ENCODE measurements around the gene TRIM56. TPM values are rescaled to one million over a fixed set of nuclear protein-coding genes. Genes with fewer than 3 reads are reported as not detected.

Gene TRIM56
- total and polyA plus RNA-seq, 2 donors from 2014 or later, result 6.9 to 54.5 TPM

- peak overlapping the region in 2 of 3 donors; percentile 87 to 98 for H3K9ac ChIP-seq (ENCODE audit: low read length in 3 of 3)
- no peaks in the 10 kb centered on the region for H3K9me3 ChIP-seq (ENCODE audit: control insufficient read depth in 2 of 3, insufficient read depth in 1 of 3, low read length in 3 of 3)
- H3K36me3 ChIP-seq (ENCODE audit: control insufficient read depth in 2 of 3, insufficient read depth in 3 of 3, low read length in 3 of 3), result no peaks in the 10 kb centered on the region
- H3K4me3 ChIP-seq (ENCODE audit: low read length in 3 of 3), result peak overlapping the region; percentile 10 to 96 (median 91)
- TF ChIP-seq, protein P1, sequence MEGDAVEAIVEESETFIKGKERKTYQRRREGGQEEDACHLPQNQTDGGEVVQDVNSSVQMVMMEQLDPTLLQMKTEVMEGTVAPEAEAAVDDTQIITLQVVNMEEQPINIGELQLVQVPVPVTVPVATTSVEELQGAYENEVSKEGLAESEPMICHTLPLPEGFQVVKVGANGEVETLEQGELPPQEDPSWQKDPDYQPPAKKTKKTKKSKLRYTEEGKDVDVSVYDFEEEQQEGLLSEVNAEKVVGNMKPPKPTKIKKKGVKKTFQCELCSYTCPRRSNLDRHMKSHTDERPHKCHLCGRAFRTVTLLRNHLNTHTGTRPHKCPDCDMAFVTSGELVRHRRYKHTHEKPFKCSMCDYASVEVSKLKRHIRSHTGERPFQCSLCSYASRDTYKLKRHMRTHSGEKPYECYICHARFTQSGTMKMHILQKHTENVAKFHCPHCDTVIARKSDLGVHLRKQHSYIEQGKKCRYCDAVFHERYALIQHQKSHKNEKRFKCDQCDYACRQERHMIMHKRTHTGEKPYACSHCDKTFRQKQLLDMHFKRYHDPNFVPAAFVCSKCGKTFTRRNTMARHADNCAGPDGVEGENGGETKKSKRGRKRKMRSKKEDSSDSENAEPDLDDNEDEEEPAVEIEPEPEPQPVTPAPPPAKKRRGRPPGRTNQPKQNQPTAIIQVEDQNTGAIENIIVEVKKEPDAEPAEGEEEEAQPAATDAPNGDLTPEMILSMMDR (IDR thresholded peaks at IDR 0.05; ENCODE audit: borderline replicate concordance, extremely low read depth, insufficient read depth), result no peak
- no peaks in the 10 kb centered on the region for H3K27me3 ChIP-seq (ENCODE audit: control insufficient read depth, insufficient read depth, low read length)
- FAIRE-seq (no peak), DNase-seq (no peak)
- H3K27ac ChIP-seq (ENCODE audit: low read depth in 2 of 2, low read length in 2 of 2), result peak overlapping the region; percentile 98 to 99
- peaks cover 0 to 12% (median 0%) of the 10 kb centered on the region in 3 donors for H3K4me1 ChIP-seq (ENCODE audit: control insufficient read depth in 2 of 3, insufficient read depth in 2 of 3, low read depth in 1 of 3, low read length in 3 of 3)
- intact Hi-C loops (cut with DNase I), result no loop called here
These were observed 468 bp upstream of the TRIM56 start for GRCh38 chr7:101084865-101085161.

DNA sequence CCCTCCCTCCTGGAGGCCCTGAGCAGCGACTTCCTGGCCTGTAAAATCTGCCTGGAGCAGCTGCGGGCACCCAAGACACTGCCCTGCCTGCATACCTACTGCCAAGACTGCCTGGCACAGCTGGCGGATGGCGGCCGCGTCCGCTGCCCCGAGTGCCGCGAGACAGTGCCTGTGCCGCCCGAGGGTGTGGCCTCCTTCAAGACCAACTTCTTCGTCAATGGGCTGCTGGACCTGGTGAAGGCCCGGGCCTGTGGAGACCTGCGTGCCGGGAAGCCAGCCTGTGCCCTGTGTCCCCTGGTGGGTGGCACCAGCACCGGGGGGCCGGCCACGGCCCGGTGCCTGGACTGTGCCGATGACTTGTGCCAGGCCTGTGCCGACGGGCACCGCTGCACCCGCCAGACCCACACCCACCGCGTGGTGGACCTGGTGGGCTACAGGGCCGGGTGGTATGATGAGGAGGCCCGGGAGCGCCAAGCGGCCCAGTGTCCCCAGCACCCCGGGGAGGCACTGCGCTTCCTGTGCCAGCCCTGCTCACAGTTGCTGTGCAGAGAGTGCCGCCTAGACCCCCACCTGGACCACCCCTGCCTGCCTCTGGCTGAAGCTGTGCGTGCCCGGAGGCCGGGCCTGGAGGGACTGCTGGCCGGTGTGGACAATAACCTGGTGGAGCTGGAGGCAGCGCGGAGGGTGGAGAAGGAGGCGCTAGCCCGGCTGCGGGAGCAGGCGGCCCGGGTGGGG, 2.2 kb downstream of the TRIM56 start:
- DNase-seq, result no peak
- H3K9ac ChIP-seq (ENCODE audit: low read length in 3 of 3), result no peak overlapping the region
- FAIRE-seq, result no peak
- peaks cover 0 to 12% (median 0%) of the 10 kb centered on the region in 3 donors for H3K4me1 ChIP-seq (ENCODE audit: control insufficient read depth in 2 of 3, insufficient read depth in 2 of 3, low read depth in 1 of 3, low read length in 3 of 3)
- no peaks in the 10 kb centered on the region for H3K36me3 ChIP-seq (ENCODE audit: control insufficient read depth in 2 of 3, insufficient read depth in 3 of 3, low read length in 3 of 3)
- TF ChIP-seq, protein P1 (IDR thresholded peaks at IDR 0.05; ENCODE audit: borderline replicate concordance, extremely low read depth, insufficient read depth), result no peak
- no peak overlapping the region for H3K27ac ChIP-seq (ENCODE audit: low read depth in 2 of 2, low read length in 2 of 2)
- H3K27me3 ChIP-seq (ENCODE audit: control insufficient read depth, insufficient read depth, low read length), result no peaks in the 10 kb centered on the region
- intact Hi-C loops (cut with DNase I), result no loop called here
- no peak overlapping the region for H3K4me3 ChIP-seq (ENCODE audit: low read length in 3 of 3)
- H3K9me3 ChIP-seq (ENCODE audit: control insufficient read depth in 2 of 3, insufficient read depth in 1 of 3, low read length in 3 of 3), result no peaks in the 10 kb centered on the region

- TF ChIP-seq, protein P1 (IDR thresholded peaks at IDR 0.05; ENCODE audit: borderline replicate concordance, extremely low read depth, insufficient read depth), result no peak
- Histone ChIP-seq H3K9ac (ENCODE audit: low read length in 3 of 3) (no peak overlapping the region), H3K9me3 (ENCODE audit: control insufficient read depth in 2 of 3, insufficient read depth in 1 of 3, low read length in 3 of 3) (no peaks in the 10 kb centered on the region), H3K27ac (ENCODE audit: low read depth in 2 of 2, low read length in 2 of 2) (no peak overlapping the region), H3K36me3 (ENCODE audit: control insufficient read depth in 2 of 3, insufficient read depth in 3 of 3, low read length in 3 of 3) (no peaks in the 10 kb centered on the region), H3K27me3 (ENCODE audit: control insufficient read depth, insufficient read depth, low read length) (no peaks in the 10 kb centered on the region), H3K4me3 (ENCODE audit: low read length in 3 of 3) (no peak overlapping the region), H3K4me1 (ENCODE audit: control insufficient read depth in 2 of 3, insufficient read depth in 2 of 3, low read depth in 1 of 3, low read length in 3 of 3) (peaks cover 0 to 12% (median 0%) of the 10 kb centered on the region in 3 donors)
- FAIRE-seq (no peak), DNase-seq (no peak)
- intact Hi-C loops (cut with DNase I), result no loop called here
These were observed 2.8 kb downstream of the TRIM56 start for GRCh38 chr7:101088069-101088425.
